Glutamatergic neuron (in vitro differentiated cells): ENCODE results near the gene TBX6. TPM values are rescaled to one million over a fixed set of nuclear protein-coding genes. Genes with fewer than 3 reads are reported as not detected.
A peak's percentile ranks its signal among the peaks of the same experiment; 100 is the strongest.

Experiments
- DNase-seq: peaks from one replicate; pipeline ENCODE4 v3.0.0; 2022
- H3K27ac Mint-ChIP-seq: one replicate; pipeline ENCODE4 v1.8.0; 2020; ENCODE audit warnings: mild to moderate bottlenecking, mixed read lengths, inconsistent platforms; ENCODE audit not compliant: unreplicated experiment
- H3K27me3 Mint-ChIP-seq: one replicate; pipeline ENCODE4 v1.8.0; 2020; ENCODE audit warnings: mild to moderate bottlenecking, moderate library complexity, mixed read lengths, inconsistent platforms; ENCODE audit not compliant: unreplicated experiment
- H3K36me3 Mint-ChIP-seq: one replicate; pipeline ENCODE4 v1.8.0; 2020; ENCODE audit warnings: mild to moderate bottlenecking, mixed read lengths, inconsistent platforms; ENCODE audit not compliant: unreplicated experiment
- H3K4me1 Mint-ChIP-seq: one replicate; pipeline ENCODE4 v1.8.0; 2020; ENCODE audit warnings: mild to moderate bottlenecking, low read depth, mixed read lengths, inconsistent platforms; ENCODE audit not compliant: unreplicated experiment
- H3K4me3 Mint-ChIP-seq: one replicate; pipeline ENCODE4 v1.8.0; 2020; ENCODE audit warnings: mild to moderate bottlenecking, mixed read lengths, inconsistent platforms; ENCODE audit not compliant: unreplicated experiment
- H3K9me3 Mint-ChIP-seq: one replicate; pipeline ENCODE4 v1.8.0; 2020; ENCODE audit warnings: mild to moderate bottlenecking, moderate library complexity, mixed read lengths, inconsistent platforms; ENCODE audit not compliant: unreplicated experiment
- CTCF ChIP-seq: fragments of 200-600 bp; sonication (generic); IDR thresholded peaks from one replicate; pipeline ENCODE4 v1.5.0; 2021; ENCODE audit not compliant: partially characterized antibody, unreplicated experiment
- total RNA-seq: library from RNA; stranded (reverse); fragmentation: NEBNext Ultra II Directional; extraction: Animal tissue kit (Norgen Biotek cat#: 25700); gene quantifications from one replicate; pipeline ENCODE4 v1.2.1, GENCODE V29; 2021; ENCODE audit not compliant: unreplicated experiment

TBX6 gene
- total RNA-seq, 1 donor from 2014 or later, result 0.86 TPM

- DNase-seq, result peak; percentile 63
- peak; percentile 70 for TF ChIP-seq CTCF
- no peak overlapping the region for H3K27ac Mint-ChIP-seq
- H3K36me3 Mint-ChIP-seq, result no peaks in the 10 kb centered on the region
- H3K9me3 Mint-ChIP-seq, result peaks cover 4% of the 10 kb centered on the region
- no peak overlapping the region for H3K4me3 Mint-ChIP-seq
- H3K27me3 Mint-ChIP-seq, result peaks cover 5% of the 10 kb centered on the region
- peaks cover 9% of the 10 kb centered on the region for H3K4me1 Mint-ChIP-seq
Measured at GRCh38 chr16:30068750-30069610, 22.7 kb downstream of the TBX6 start.

GRCh38 chr16:30068333-30068732 lies 23.4 kb downstream of the TBX6 start:
- Mint-ChIP-seq H3K36me3 (no peaks in the 10 kb centered on the region), H3K4me3 (no peak overlapping the region), H3K27ac (no peak overlapping the region), H3K4me1 (peaks cover 9% of the 10 kb centered on the region), H3K9me3 (peaks cover 5% of the 10 kb centered on the region), H3K27me3 (peaks cover 5% of the 10 kb centered on the region)
- DNase-seq, result no peak
- no peak for TF ChIP-seq CTCF

- DNase-seq, result no peak
- peaks cover 9% of the 10 kb centered on the region for H3K4me1 Mint-ChIP-seq
- H3K4me3 Mint-ChIP-seq, result peak overlapping the region; percentile 95
- peaks cover 5% of the 10 kb centered on the region for H3K27me3 Mint-ChIP-seq
- no peak for TF ChIP-seq CTCF
- peaks cover 5% of the 10 kb centered on the region for H3K9me3 Mint-ChIP-seq
- peak overlapping the region; percentile 7 for H3K27ac Mint-ChIP-seq
- H3K36me3 Mint-ChIP-seq, result no peaks in the 10 kb centered on the region
Measured at GRCh38 chr16:30067584-30067916, 24.2 kb downstream of the TBX6 start.

GRCh38 chr16:30066761-30067583 lies 24.8 kb downstream of the TBX6 start:
- Mint-ChIP-seq H3K36me3 (no peaks in the 10 kb centered on the region), H3K4me3 (peak overlapping the region; percentile 95), H3K4me1 (peaks cover 9% of the 10 kb centered on the region), H3K9me3 (peaks cover 5% of the 10 kb centered on the region), H3K27me3 (peaks cover 5% of the 10 kb centered on the region), H3K27ac (peak overlapping the region; percentile 80)
- TF ChIP-seq CTCF, result no peak
- DNase-seq, result no peak
